HFF-Myc (cell line): Measurements from ENCODE around the gene TMEM82.

ENCODE experiments used
- DNase-seq: peaks from one replicate; pipeline ENCODE4 v3.0.0-alpha.2; 2011; ENCODE audit warnings: low read depth; ENCODE audit errors: extremely low read depth
- H3K4me3 ChIP-seq: replicated peaks from 2 replicates; pipeline ENCODE4 v1.5.1; 2011; ENCODE audit warnings: low read depth, mild to moderate bottlenecking, control low read depth, low read length
- TF ChIP-seq, protein P1 (sequence below): IDR thresholded peaks from 2 replicates; pipeline ENCODE4 v1.5.1; 2012; ENCODE audit warnings: mild to moderate bottlenecking, low read depth, low read length, control low read depth; ENCODE audit errors: missing control alignments

Gene TMEM82

DNA sequence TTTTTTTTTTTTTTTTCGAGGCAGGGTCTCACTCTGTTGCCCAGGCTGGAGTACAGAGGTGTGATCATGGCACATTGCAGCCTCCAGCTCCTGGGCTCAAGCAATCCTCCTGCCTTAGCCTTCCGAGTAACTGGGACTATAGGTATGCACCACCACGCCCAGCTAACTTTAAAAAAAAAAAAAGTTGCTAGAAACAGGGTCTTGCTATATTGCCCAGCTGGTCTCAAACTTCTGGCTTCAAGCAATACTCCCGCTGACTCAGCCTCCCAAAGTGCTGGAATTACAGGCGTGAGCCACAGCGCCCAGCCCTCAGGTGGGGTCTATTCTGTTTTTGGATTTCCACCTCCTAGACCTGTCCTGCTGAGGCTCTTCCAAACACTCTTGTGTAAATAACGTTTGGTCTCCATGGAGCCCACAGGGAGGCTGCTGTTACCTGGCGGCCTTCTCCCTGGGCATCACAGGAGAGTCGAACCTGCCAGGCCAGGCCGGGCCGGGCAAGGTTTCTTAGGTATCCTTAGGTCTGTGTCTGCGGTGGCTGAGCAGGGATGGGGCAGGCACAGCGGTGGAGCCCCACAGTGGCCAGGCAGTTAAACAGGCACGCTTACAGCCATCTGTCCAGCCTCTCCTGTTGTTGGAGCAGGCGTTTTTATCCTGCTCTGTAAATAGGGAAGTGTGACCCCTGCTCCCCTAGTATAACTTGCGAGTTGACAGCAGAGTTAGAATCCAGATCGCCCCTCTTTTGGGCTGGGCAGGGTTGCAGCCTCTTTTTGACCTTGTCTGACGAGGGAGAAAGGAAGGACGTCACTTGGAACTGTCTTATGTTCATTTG is 39.4 kb upstream of the TMEM82 start:
- H3K4me3 ChIP-seq, result no peak overlapping the region; the same call in 1 of the 2 replicates
- TF ChIP-seq, protein P1, sequence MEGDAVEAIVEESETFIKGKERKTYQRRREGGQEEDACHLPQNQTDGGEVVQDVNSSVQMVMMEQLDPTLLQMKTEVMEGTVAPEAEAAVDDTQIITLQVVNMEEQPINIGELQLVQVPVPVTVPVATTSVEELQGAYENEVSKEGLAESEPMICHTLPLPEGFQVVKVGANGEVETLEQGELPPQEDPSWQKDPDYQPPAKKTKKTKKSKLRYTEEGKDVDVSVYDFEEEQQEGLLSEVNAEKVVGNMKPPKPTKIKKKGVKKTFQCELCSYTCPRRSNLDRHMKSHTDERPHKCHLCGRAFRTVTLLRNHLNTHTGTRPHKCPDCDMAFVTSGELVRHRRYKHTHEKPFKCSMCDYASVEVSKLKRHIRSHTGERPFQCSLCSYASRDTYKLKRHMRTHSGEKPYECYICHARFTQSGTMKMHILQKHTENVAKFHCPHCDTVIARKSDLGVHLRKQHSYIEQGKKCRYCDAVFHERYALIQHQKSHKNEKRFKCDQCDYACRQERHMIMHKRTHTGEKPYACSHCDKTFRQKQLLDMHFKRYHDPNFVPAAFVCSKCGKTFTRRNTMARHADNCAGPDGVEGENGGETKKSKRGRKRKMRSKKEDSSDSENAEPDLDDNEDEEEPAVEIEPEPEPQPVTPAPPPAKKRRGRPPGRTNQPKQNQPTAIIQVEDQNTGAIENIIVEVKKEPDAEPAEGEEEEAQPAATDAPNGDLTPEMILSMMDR, result peak; percentile 25
- no peak for DNase-seq

DNA sequence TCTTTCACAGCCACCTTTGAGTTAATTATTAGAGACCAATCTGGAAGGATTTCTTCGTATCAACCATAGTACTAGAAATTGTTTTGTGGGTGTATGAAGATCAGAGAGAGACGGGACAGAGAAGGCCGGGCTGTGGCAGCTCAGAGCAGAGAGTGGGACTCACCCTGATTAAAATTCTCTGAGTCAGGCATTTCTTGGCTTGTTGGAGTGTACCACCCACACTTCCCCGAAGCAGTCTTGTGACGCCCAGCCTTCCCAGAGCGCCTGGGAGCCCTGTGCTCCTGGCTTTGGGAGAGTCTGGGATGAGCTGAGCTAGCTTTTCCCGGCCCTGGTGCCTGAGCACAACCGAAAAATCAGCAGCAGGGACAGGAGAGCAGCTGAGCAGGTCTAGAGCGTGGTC is 38.7 kb upstream of the TMEM82 start:
- peak; percentile 50 for DNase-seq
- TF ChIP-seq, protein P1, result no peak
- no peak overlapping the region; the same call in 1 of the 2 replicates for H3K4me3 ChIP-seq

DNA sequence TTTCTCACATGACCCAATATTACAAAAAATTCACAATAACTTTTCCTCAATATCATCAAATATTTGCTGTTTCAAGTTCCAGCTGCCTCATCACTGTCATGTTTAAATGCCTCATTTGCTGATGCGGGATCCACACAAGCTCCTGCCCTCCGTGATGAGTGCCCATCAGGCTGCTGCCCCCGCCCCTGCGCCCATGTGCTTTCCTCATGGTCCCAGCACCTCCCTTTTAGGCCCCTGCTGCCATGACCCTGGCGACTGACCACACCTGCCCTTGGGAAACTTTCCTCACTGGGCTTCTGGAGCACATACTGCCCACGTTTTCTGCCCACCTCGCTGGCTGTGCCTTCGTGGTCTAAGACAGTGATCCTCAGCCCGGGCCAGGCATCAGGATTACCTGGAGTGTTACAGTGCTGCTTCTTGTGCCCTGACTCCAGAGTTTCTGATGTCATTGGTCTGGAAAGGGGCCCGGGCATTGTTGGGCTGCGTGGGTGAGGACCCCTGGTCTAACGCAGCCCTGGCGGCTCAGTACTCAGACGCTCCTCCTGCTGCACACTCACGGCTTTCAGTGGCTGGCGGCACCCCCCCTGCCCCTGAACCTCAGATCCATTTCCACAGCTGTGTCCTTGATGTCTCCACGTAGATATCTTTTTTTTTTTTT is 37.6 kb upstream of the TMEM82 start:
- H3K4me3 ChIP-seq, result no peak overlapping the region
- TF ChIP-seq, protein P1, result no peak
- no peak for DNase-seq

DNA sequence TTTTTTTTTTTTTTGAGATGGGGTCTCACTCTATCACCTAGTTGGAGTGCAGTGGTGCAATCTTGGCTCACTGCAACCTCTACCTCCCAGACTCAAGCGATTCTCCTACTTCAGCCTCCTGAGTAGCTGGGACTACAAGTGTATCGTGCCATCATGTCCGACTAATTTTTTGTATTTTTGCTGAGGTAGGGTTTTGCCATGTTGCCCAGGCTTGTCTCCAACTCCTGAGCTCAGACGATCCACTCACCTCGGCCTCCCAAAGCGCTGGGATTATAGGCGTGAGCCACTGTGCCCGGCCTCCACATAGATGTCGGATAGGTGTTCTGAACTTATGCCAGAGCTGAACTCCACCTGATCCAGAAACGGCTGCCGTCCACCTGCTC is 37.1 kb upstream of the TMEM82 start:
- no peak overlapping the region for H3K4me3 ChIP-seq
- TF ChIP-seq, protein P1, result no peak
- no peak for DNase-seq

DNA sequence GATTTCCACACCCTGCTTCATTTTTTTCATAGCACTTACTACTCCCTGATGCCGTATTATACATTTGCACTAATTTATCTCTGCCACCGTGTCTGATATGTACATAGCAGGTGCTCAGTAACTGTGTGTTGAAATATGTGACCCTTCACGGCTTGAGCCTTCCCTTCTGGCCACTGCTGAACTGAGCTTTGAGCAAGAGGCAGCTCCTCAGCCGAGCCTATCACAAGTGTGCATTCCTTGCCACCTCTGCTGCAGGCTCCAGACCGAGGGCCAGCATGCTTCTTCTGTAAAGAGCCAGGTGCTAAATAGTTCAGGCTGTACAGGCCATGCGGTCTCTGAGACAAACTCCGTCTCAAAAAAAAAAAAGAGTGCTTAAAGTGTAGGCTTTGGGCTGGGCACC is 35.5 kb upstream of the TMEM82 start:
- TF ChIP-seq, protein P1, result no peak
- DNase-seq, result no peak
- H3K4me3 ChIP-seq, result no peak overlapping the region

DNA sequence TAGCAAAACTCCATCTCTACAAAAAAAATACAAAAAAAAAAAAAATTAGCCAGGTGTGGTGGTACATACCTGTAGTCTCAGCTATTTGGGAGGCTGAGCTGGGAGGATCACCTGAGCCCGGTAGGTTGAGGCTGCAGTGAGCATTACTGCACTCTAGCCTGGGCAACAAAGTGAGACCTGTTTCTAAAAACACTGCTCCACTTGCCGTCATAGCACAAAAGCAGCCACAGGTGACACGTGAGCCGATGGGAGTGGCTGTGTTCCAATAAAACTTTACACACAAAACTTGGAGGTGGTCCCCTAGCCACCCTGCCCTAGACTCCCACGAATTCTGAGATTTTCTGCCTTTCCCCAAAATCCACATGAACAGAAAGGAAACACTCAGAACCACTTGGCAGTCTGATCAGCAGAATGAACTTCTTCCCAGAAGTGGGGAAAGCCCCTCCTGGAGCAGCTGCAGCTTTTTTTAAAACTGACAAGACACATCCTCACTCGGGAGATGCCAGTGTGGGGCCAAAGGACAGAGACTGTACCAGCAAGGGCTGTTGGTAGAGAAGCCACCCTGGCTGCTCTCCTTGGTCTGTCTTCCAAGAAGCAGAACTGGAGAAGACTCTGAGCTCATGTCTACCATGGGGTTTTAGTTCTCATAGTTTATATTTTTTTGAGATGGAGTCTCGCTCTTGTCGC is 34.9 kb upstream of the TMEM82 start:
- TF ChIP-seq, protein P1, result no peak
- H3K4me3 ChIP-seq, result no peak overlapping the region
- no peak for DNase-seq
